ENCODE measurements around the gene SAMD4B.
A peak's percentile ranks its signal among the peaks of the same experiment; 100 is the strongest.
"Not testable (repeated sequence)": the region's sequence is repeated elsewhere in the genome, so short reads cannot be mapped to it uniquely, and the experiment has no call there.

SAMD4B gene

GRCh38 chr19:39309305-39309670 is 32.9 kb upstream of the SAMD4B start:
- intact Hi-C loops (cut with DNase I); DNase-seq: not testable (repeated sequence)

DNA sequence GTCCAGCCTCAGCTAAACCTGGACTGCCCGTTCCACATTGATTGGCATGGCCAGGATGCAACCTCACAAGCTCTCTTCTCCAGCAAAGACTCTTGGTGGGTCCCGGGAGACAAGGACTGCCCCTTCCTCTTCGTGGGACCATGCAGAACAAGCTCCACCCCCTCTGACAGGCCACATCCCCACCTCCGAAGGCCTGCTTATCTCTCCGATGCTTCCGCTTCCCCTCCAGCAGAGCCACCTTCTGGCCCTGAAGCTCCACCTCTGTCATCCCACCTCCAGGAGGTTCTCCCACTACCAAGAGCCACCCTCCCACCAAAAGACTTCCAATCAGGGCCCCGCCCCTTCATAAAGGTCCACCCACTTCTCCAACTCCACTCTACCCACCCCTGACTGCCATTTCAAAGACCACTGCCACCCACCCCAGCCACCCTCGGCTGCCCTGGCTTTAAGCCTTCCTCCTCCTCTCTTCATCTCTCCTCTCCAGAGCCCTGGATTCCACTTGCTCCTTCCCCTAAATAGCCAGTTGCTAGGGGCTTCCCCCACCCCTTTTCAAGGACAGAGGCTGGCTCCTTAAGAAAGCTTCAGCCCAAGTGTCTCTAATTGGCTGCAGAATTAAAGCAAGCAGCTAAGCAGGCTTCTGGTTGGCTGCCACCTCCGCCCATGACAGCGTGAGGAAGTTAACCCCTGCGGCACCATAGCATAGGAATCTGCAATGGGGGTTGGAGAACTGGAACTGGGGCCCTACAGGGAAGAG is 31.5 kb upstream of the SAMD4B start:
- intact Hi-C loops (cut with DNase I), result no loop called here
- peak in 38 of 42 donors; percentile 29 to 80 (median 54) for DNase-seq

DNA sequence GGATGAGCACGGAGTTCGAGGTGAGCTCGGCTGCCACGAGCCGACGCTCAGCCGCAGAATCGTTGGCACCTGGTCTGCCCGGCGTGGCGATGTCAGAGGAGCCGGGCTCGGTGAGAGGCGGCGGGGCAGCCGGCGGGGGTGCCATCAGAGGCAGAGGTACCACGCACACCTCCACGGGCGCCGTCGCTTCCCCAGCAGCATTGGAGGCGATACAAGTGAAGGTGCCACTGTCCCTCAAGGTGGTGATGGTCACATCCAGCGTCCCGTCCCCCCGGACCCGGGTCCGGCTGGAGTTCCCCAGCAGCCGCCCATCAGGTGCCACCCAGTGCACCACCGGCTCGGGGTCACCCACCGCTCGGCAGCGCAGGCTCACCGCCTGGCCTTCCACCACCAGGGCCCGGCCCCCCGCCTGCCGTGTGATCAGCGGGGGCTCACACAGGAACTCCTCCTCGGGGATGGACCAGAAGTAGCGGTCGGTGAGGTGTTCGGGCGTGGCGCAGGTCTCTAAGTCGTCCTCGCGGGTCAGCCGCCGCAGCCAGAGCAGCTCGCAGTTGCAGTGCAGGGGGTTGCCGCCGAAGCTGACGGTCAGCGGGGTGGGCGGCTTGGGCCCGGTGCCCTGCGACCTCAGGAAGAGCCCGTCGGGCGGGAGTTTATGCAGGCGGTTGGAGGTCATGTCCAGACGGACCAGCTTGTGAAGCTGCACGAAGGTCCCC is 28.0 kb upstream of the SAMD4B start:
- DNase-seq, result no peak
- intact Hi-C loops (cut with DNase I), result no loop called here

DNA sequence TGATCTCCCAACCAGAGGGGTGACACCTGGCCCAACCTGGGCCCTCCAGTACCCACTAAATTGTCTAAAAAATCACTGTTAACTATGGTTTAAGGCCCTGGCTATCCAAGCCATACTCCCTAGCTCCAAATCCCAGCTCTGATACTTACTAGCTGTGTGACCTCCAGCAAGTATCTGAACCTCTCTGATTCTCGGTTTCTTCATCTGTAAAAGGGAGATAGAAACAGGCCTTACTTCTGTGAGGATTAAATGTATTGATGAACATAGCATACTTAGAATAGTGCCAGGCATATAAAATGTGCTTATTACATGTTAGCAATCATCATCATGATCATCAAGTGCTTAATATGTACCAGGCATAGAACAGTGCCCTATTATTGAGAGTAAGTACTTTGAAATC is 26.3 kb upstream of the SAMD4B start:
- DNase-seq, result no peak
- intact Hi-C loops (cut with DNase I), result no loop called here

DNA sequence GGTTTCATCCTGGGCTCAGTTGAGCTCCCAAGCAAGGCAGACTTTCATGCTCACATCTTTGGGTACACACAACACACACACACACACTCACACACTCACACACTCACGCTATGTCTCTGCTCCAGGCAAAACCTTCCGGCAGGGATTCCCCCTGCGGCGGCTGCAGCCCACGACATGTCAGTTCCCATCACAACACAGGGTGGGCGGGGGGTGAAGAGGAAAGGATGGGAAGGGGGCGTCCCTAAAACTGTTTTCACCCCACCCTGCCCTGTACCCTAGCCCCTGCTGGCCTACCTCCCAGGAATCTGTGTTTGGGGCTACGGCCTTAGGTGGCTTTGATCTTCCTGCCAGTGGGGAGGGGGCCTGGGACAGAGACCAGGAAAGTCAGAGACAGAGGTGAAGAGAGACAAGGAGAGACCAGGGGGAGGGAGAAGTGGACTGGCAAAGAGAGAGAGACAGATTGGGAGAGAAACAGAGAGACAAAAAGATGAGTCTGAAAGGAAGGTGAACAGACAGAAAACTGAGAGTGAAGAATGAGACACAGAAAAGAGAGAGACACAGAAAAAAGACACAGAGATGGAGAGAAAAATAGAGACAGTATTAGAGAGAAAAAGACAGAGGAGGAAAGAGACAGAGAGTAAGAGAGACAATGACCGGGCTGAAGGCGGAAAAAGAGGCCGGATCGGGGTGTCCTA is 25.4 kb upstream of the SAMD4B start:
- intact Hi-C loops (cut with DNase I), result no loop called here
- DNase-seq, result no peak

DNA sequence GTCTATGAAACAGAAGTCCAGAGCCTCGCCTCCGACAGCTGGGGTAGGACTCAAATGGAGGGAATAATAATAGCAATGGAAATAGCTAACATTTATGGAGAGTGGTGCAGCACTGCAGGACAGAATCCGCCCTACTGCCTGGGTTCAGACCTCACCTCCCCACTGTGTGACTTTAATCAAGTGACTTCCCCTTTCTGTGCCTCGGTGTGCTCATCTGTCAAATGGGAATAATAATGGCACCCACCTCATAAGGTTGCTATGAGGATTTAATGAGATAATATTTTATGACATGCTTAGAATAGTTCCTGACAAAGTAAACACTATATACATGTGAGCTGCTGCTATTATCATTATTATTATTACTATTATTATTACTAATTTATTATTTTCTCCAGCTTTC is 24.7 kb upstream of the SAMD4B start:
- DNase-seq, result no peak
- intact Hi-C loops (cut with DNase I), result no loop called here

GRCh38 chr19:39318071-39318470 is 24.1 kb upstream of the SAMD4B start:
- intact Hi-C loops (cut with DNase I), result no loop called here
- DNase-seq, result no peak

GRCh38 chr19:39318690-39319089 is 23.5 kb upstream of the SAMD4B start:
- intact Hi-C loops (cut with DNase I), result no loop called here
- DNase-seq, result no peak

DNA sequence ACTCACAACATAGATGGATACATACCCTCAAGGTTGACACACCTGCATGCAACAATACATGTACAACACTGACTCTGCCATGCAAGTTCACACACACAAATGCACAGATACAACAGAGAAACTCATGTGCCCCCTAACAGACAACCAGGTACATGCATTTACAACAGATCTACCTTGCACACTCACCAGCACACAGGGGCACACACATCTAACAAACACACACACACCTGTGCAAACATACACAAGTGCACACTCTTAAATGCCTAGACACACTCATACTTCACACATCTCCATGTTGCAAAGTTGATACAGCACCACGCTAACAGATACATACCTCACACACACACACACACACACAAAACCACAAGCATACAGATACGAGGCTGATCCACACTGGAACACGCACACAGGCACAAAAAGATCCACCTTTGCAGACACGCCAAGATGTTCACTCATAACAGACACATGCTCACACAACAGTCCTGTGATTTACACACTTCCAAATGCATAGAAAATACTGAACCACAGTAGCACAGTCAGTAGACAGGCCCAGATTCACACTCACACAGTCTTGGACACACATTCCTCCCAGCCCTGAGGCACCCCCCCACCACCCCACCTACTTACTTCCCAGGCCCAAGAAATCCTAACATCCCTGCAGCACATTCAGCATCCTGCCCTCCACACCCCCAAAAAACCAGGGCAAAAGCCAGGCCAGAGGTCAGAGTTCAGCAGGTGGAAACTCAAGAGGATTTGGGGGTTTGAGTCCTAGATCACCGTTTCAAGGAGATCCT is 22.9 kb upstream of the SAMD4B start:
- DNase-seq, result no peak
- intact Hi-C loops (cut with DNase I), result no loop called here

- intact Hi-C loops (cut with DNase I), result no loop called here
- DNase-seq, result peak in 1 of 42 donors; percentile 15
These were observed 22.4 kb upstream of the SAMD4B start for GRCh38 chr19:39319892-39320248.

DNA sequence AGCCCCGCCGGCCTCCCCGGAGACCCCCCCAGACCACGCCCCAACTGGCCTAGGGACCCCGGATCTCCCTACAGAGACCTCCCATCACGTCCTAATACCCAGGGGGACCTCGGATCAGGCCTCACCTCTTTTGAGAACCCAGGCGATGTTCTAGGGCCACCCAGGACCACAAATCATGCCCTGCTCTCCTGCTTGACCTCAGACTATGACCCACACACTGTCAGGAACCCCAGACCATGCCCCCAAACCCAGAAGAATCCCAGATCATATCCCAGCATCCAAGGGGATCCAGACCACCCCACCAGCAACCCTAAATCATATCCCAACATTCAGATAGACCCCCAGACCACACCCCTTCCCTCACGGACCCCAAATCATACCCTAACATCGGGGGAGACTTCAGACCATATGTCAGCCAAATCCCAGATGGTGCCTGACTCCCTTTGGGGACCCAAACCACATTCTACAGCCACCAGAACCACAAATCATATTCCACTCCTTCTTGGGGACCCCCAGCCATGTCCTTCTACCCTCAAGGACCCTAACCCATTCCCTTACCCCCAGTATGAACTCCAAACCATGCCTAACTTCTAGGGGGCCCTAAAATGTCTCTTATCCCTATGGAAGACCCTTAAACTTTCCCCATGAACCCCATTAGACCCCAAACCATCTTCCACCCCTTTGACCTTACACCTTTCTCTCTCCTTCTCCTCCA is 20.9 kb upstream of the SAMD4B start:
- no peak for DNase-seq
- intact Hi-C loops (cut with DNase I), result no loop called here

DNA sequence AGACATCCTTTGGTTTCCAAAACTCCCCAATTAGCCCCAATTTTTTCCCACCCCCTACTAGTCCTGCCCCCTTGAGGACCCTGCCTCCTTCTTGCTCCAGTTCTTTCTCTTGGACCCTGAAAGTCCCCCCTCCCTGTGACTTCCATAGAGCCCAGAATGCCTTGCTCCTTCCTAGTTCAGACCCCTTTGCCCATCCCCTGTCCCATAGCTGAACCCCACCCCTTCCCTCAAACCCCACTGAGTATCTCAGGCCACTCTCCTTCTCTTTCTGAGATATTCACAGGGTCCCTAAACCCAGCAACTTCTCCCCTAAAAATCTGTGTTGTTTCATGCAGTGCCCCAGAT is 20.4 kb upstream of the SAMD4B start:
- no peak for DNase-seq
- intact Hi-C loops (cut with DNase I), result no loop called here

DNA sequence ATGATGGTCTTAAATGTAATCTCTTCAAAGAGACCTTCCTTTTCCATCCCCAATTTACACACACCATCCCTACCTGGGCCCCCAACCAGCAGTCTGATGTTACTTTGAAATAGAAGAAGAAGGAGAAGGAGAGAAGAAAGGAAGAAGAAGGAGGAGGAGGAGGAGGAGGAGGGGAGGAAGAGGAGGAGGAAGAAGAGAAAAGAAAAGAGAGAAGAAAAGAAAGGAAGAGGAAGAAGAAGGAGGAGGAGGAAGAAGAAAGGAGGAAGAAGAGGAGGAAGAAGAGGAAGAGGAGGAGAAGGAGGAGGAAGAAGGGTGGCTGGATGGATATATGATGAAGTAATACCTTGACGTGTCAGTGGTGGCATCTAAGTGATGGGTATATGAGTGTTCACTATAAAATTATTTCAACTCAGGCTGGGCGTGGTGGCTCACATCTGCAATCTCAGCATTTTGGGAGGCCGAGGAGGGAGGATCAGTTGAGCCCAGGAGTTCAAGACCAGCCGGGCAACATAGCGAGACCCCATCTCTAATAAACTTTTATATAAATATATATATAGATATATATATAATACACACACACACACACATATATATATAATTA is 17.9 kb upstream of the SAMD4B start:
- intact Hi-C loops (cut with DNase I), result no loop called here
- DNase-seq, result no peak

DNA sequence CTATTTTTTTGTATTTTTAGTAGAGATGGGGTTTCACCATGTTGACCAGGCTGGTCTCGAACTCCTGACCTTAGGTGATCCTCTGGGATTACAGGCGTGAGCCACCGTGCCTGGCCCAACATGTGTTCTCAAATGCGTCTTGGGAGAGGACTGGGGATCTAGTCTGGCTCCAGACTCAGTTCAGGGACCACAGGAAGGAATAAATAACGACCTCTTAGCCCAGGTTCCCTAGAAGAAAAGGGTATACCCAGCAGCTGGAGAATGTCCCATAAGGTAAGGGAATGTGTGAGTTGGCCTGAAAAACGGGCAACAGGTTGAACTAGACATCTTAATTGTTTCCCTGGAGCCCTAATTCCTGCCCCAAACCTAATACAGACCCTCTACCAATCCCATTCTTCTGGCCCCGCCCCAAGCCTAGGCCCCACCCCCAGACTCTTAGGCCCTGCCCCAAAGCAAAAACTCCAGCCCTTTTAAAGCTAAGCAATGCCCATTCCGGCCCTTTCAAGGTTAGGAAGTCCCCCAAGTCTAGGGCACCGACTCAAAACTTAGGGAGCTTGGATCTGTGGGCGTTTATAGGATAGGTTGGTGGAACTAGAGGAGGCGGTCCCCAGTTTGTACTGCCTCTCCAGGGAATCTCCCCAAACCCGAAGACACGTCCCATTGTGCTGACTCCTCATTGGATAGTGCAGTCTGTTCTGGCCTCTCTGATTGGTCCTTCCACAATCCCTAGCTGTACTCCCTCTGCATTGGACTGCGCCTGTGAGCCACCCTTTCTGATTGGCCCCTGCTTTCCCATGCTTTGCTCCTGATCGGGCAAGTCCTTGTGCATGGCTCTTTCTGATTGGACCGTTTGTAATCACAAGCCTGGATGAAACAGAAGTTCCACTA is 16.2 kb upstream of the SAMD4B start:
- intact Hi-C loops (cut with DNase I), result loop anchor here (5.0 kb wide), 3 partner anchors 204 to 364 kb away; no protein-coding TSS in a partner anchor
- DNase-seq, result no peak

DNA sequence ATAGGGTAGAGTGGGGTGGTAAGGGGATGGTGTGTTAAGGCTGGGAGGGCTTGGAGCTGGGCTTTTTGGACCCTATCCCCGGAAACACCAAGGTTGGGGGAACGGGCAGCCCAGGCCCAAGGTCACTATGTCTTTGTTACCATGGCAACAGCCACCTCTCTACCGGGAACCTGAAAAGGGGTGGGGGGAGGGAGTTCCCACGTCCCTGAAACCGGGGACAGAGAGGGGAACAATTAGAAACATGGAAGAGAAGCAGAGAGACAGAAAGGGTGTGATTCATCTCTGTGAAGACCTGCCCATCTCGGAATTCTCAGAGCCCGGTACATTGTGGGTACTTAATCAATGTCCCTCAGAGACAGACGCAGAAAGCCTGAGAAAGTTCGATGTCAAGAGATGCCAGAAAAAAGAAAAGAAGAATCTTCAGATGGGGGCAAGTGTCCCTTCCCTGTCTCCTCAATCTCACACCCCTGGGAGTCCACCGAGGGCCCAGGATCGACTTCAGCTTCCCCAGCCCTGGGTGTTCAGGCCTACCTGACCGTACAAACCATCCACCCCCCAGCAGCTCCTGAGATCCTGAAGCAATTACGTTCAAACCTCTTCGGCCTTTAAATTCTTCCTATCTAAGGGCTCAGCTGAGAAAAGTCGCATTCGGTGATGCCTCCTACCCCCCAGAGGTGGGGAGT is 14.7 kb upstream of the SAMD4B start:
- DNase-seq, result no peak
- intact Hi-C loops (cut with DNase I), result loop anchor here (5.0 kb wide), 3 partner anchors 205 to 365 kb away; no protein-coding TSS in a partner anchor

GRCh38 chr19:39328046-39328705 is 14.0 kb upstream of the SAMD4B start:
- peak; percentile 71 to 98 (median 93) for DNase-seq
- intact Hi-C loops (cut with DNase I), result loop anchor here (5.0 kb wide), 3 partner anchors 206 to 366 kb away; no protein-coding TSS in a partner anchor

Data from head of caudate nucleus (tissue), 42 donors.